HG03469 (cell line): ENCODE results near the gene MYO3B.

Experiments used
- ATAC-seq: cut with Tn5 transposase; IDR thresholded peaks from one replicate; pipeline ENCODE4 v1.9.1; 2021; ENCODE audit warnings: mild to moderate bottlenecking, moderate library complexity, moderate number of reproducible peaks; ENCODE audit not compliant: unreplicated experiment

MYO3B gene

DNA sequence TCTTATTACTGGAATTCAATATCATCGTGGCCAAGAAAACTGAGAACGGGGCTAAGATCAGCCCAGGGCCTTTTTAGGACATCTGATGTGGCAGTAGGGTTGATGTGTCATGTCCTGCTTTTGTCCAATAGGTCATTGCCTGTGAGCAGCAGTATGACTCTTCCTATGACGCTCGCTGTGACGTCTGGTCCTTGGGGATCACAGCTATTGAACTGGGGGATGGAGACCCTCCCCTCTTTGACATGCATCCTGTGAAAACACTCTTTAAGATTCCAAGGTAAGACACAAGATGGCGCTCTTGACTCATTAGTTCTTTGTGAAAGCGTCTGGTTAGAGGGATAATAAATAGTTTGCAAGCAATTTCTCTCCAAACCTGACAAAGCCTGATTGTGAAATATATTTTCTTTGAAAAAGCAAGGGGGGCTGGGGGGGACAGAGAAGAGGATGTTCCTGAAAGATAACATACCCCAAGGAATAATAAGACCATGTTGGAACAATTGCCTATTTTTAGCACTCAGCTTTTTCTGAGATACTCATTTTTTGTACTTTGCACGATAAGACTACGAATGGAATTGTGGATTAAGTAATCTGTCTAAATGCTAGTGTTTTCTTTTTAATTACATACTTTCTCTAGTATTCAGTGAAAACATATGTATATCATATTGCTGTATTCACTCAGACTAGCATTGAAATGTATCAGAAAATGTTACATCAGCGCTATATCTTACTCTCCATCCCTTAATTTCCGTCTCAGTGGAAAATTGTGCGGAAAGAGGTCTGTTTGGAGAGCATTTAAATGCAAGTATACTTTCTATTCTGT is 58.1 kb downstream of the MYO3B start:
- ATAC-seq: no peak

DNA sequence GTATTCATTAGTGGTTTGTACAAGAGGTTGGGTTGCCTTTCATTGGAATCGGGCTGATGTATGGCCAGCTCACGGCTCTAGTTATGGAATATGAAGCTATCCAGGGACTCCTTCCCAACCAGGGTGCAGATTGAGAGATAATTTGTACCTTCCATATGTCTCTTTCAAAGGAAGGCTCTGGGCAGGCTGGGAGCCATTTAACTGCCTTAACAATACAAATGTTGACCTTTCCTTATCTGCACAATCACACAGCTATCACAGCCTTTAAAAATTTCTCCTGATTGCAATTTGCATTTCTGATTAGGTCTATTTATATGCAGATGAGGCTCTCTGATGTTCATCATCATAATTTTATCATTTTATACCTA is 58.7 kb downstream of the MYO3B start:
- ATAC-seq: no peak

DNA sequence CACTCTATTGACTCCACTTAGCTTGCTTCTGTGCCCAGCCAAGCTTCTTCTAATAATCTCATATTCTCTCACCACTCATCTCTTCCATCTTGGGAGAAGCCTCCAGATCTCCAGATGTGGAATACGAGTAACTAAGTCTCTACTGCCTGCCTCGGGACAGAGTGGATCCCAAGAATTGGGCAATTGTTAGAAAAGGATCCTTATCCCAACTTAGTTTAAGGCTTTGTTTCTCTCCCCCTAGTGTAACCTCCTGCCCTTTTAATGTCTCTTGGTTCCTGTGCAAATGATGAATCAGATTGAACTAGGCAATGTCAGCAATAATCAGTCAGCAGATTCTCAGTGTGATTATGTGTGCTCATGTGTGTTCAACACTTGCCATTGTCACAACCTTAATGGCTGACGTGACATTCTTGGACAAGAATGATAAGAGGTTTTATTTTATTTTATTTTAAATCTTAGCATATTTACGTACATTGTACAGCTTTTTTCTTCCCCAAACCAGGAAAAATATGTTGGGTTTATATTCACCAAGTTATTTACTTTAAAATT is 59.7 kb downstream of the MYO3B start:
- no peak for ATAC-seq

DNA sequence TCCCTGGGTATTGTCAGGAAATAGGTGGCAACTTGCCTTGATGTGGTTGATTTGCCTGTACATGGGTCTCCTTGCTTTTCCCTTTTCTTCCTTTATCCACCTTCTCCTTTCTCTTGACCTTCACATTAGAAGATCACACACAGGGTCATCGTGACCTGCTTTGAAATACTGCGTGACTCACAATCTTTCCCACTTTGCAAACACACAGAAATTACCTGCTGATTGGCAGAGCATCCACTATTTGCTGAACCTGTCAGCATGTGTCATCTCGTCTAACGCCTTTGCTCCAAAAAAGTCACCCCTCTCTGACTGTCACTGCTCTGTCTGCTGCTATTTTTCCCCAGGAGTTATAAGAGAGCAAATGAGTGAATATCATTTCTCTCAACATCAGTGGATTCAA is 60.8 kb downstream of the MYO3B start:
- no peak for ATAC-seq

DNA sequence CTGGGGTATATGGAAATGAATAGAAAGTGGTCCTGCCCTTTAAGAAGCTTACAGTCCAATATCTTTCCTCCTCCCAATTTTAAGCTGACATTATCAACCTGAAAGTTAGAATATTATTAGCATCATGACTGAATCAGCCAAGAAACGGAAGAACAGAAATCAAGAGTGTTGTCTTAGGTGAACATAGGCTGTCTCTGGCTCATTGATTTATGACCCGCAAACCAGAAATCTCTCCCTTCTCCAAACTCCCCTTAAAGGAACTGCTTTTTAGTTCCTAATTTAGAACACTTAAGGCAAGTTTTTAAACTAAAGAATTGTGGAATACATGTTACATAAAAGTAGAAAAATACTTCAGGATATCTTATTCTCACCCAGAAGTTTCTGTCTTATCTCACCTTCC is 62.7 kb downstream of the MYO3B start:
- no peak for ATAC-seq

DNA sequence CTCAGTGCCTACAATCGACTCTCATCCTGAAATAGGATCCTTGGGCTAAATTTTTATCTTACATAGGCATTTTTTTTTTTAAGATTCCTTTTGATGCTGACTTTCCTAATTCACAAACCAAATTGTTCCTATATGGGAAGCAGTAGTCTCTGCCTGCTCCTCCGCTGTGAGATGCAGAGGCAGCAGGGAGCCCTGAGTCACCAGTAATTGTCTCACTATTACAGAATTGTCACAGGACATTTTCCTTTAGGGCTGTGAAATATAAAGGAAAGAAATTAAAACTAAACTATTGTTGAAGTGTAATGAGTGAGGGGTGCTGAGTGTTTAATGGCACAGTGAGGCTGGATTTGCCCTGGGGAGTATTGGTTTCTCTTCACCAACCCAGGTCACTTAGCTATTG is 63.8 kb downstream of the MYO3B start:
- no peak for ATAC-seq

DNA sequence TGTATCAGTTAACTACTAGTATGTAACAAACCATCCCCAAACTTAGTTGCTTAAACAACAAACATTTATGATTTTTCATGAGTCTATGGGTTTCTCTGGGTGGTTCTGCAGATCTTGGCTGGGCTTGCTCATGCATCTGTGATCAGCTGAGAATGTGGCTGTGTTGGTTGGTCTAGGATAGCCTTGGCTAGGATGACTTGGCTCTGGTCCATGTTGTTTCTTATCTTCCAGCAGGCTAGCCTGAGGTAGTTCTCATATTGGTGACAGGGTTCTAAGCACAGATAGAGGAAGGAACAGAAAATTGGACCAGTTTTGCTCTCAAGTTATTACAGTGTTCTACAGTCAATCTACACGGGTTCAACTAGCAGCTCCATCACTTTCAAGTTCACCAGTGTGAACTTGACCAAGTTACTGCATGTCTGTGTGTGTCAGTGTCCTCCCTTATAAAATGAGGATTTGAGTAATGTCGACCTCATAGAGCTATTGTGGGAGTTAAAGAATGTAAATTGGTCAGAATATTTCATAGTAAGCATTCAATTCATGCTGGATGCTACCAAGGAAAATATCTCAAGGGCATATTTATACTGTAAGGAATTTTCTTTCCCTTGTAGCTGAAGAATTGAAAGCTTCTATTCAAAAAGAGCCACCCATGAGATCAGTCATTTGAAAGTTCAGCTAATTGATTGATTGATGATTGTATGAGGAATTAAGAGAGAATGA is 65.3 kb downstream of the MYO3B start:
- no peak for ATAC-seq

DNA sequence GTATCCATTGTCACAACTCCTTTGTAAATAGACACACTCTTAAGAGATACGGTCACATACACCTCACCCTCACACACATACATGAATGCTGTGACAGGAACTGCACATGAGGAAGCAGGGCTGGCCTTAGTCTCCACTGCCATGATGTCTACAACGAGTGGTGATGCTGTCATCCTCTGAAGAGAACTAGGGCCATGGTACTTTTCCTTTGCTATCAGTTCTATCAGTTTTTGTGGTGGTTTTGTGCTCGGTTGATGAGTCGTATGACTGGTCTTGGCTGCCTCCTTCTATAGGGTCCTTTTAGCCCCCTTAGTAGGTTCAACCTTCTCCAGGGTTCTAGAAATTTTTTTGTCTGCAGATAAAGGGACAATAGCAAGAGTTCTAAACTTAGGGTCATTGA is 66.0 kb downstream of the MYO3B start:
- no peak for ATAC-seq

DNA sequence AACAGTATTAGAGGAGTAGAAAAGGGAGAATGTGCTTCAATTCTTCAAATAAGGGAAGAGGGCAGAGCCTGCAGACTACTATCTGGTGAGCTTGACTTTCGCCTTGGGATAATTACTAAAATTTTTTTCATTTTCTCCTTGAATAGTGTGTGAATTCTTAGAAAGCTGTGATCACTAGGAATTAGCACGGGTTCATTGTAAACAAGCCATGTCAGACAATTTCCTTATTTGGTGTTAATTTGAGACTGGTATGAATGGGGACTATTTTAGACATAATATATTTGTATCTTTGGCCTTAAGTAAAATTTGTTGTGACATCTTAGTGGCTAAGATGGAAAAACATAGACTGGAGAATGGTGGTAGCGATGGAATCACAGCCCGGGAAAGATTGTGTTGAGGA is 66.6 kb downstream of the MYO3B start:
- no peak for ATAC-seq

DNA sequence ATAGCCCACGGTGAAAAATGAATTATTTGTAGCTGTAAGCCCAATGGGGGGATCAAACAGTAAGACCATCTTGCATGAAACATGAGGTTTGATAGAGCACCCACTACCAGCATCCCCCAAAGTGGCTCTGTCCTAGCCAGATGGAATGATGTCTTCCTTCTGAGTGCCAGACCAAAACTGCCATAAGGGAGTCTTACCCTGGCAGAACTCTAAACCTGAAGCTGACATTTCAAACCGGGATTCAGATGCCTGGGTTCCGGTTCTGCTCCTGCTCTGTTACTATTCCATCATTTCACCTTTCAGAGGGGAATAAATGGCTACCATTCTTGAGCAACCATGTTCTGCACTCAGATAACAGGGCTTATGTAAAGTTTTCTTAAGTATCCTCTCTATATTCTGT is 67.4 kb downstream of the MYO3B start:
- ATAC-seq: no peak

DNA sequence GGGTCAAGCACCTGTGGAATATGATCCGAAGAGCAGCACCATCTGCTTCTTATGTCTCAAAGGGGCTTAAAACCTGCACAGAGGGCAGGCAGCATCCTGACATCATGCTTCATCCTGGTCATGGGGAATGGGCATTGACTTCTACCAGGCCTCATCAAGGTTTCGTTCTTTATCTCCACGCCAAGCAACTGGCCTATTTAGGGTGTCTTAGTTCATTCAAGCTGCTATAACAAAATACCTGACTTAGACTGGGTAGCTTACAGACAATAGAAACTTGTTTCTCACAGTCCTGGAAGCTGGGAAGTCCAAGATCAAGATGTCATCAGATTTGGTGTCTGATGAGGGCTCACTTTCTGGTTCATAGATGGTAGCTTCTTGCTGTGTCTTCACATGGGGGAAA is 69.4 kb downstream of the MYO3B start:
- ATAC-seq: no peak

DNA sequence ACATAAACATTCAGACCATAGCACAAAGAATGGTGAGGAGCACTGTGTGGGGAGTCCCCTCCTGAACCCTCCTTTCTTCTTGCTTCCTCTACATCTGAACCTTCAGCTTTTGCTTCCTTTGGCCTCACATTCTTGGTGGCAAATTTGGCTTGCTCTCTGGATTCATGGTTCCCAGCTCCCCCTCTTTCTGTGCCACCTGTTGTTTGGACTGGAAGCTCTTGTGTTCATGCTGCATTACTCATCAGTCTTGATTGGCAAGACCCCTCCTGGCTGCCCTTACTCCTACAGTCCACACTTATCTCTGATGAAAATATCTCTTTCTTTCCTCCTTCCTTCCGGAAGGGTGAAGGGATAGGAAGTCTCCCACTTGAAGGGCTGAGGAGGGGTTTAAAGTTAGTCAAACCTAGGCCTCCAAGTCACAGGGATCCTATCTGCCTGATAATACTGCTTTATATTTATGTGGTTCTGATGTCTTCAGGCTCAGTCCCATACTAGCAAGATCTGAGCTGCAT is 70.0 kb downstream of the MYO3B start:
- ATAC-seq: no peak

DNA sequence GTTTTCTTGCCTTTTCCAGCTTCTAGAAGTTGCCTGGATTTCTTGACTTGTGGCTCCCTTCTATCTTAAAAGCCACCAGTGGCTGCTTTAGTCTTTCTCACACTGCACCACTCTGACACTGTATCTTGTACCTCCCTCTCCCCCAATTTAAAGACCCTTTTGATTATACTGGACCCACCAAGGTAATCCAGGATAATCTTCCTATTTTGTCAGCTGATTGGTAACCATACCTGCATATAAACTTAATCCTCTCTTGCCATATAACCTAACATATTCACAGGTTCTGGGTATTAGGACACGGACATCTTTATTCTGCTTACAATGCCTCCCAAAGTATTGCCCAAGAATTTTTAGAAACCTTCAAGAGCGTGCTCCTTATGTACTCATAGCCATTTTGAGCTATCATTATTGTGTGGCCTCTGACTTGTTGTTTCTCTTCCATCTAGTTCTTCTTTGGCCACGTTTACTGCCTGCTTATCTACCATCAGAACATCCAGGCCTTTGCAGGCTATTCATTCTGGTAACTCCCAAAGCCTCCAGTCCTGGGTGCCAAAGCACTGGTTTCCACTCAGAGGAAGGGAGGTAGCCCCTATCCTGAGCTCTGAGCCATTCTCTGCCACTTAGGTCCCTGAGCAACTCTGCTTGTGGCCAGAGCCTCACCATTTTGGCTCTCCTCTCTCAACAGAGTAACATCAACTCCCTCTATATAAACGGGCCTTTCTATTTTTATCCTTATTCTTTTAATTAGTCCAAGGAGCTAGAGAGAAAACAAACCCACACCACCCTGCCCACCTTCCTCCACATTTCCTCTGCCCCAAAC is 70.8 kb downstream of the MYO3B start:
- no peak for ATAC-seq

DNA sequence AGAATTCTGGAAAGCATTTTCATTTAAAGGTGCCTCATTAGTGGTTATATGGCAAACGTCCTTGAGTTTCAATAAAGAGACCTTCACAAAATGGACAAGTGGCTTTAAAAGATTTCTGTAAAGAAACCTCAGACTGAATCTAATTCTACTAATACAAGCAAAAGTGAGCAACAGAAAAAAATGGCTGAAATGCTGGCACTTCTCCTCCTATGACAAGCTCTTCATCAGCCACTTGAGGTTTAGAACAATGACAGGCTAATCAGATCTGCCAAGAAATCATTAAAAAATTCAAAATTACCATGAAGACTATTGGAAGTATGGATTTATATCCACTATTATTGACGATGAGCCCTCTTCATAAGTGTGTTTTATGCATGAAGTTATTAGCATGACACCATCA is 71.8 kb downstream of the MYO3B start:
- ATAC-seq: no peak

DNA sequence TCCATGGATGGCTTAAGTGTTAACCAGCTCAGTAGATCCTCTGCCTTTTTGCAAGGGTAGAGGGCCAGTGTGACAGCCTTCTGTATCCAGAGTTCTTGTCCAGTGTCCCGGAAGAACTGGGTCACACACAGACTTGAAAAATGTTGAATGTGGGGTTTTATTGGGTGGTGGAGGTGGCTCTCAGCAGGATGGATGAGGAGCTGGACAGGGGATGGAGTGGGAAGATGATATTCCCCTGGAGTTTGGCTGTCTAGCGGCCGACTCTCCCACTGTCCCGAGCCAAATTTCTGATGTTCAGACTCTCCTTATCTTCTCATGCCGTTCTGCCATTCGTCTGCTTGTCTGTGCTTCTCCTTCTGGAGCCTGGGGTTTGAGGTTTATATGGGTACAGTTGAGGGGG is 72.6 kb downstream of the MYO3B start:
- ATAC-seq: no peak

DNA sequence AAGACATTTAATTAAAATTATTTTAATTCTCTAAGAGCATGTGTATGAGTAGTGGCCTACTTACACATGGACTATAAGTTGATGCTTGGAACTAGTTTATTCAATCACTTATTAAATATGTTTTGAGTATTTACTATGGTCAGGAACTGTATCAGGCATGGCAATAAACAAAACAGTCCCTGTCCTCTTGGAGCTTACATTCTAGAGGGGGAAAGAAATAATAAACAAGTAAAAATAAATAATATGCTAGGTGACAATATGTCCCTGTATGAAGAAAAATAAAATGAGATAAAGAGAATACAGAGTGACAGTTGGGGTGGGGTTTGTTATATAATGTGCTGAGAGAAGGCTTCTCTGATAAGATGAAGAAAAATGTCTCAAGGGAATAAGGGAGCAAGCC is 74.5 kb downstream of the MYO3B start:
- ATAC-seq: no peak

DNA sequence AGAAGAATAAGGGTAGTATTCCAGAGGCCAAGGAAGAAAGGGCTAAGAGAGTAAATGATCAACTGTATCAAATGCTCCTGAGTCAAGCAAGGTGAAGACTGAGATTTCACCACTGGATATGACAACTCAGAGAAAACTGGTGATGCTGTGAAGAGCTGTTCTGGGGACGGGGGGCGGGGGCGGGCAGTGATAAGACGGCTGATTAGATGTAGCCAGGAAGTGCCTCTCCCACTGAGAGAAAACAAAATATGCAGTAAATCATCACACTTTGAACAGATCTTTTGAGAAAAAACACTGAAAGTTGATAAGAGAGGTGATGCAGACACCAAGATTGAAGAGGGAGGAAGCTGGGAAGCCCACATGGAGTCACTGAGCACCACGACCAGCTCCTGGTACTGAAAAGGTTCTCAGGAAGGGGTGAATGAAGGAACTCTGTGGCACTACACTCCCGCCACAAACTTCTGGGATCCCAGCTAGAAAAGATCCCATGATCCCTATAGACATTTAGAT is 75.8 kb downstream of the MYO3B start:
- ATAC-seq: no peak

DNA sequence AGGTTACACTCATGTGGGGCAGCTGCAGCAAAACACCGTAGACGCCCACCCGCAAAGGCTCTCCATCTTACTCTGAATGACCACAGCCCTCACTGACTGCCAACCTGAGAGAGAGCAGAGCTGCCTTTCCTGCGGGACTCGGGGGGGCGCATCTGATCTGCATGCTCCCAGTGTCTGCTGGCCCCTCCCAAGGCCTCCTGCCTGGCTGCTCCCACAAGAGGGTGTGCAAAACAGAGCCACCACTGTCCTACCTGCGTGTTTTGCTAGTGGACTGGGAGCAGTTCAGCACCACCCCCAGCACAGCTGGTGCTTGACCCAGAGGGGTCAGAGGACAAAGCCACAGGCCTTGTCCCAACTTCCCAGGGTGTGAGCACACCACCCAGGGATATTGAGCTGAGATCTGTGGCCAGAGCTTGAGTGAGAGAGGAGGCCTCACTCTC is 76.4 kb downstream of the MYO3B start:
- ATAC-seq: no peak

DNA sequence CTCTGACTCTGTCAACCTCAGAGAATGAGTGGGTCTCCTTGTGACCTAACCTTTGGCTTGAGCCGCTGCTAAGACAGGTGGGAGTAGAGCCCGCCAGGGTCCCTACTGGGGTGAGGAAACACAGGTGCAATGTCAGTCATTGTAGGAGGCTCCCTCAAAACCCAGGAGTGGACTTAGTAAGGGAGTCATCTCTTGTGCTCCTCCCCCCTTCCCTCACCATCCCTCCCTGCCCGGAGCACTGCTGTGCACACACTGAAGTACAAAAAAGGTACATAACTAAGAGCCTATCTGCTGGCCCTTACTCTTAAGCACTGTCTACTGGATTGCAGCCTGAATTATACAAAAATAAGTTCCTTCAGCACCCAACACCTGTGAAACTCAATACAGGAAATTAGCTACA is 77.2 kb downstream of the MYO3B start:
- no peak for ATAC-seq

DNA sequence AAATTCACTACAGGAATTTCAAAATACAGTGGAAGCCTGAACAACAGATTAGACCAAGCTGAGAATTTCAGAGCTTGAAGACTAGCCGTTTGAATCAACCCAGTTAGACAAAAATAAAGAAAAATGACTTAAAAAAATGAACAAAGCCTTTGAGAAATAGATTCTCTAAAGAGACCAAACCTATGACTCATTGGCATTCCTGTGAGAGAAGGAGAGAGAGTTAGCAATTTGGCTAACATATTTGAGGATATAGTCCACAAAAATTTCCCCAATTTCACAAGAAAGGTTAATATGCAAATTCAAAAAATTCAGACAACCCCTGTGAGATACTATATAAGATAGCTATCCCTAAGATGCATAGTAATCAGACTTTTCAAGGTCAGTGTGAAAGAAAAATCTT is 78.0 kb downstream of the MYO3B start:
- ATAC-seq: no peak

DNA sequence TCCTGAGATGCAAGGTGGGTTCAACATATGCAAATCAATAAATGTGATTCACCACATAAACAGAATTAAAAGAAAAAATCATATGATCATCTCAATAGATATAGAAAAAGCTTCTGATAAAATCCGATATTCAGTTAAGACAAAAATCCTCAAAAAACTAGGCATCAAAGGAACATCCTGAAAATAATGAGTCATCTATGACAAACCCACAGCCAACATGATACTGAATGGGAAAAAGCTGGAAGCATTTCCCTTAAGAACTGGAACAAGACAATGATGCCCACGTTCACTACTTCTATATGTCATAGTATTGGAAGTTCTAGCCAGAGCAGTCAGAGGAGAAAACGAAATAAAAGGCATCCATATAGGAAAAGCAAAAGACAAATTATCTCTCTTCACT is 80.4 kb downstream of the MYO3B start:
- ATAC-seq: no peak
